ENCODE measurements around the gene POLG. TPM values are rescaled to one million over a fixed set of nuclear protein-coding genes. Genes with fewer than 3 reads are reported as not detected.

POLG gene
- total RNA-seq, 1 experiment from 2014 or later, result 60.3 TPM

DNA sequence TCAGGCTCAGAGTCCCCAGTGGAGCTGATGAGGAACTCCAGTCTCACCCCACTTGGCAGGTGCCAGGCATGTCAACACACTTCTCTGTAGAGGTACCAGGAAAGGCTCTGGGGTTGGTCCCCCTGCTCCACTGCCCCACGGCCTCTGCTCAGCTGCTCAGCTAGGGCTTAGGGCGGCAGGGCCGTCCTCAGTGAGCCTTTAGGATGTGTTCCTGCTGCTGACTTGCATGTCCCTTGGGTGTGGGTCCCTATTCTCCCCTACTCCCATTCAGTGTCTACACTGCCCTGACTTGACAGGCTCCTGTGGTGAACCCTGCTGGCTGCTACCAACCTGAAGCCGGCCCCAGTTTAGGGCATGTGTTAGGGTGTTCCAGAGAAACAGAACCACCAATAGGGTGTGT, 17.9 kb upstream of the POLG start:
- H3K27ac ChIP-seq (ENCODE audit: insufficient read length, low read depth, low read length), result no peak overlapping the region
- H4K5ac ChIP-seq (ENCODE audit: insufficient read length, low read depth, low read length), result no peak overlapping the region
- no peak for DNase-seq
- no peak overlapping the region for H3K56ac ChIP-seq (ENCODE audit: insufficient read length, low read depth, low read length)
- no peak overlapping the region for H2BK5ac ChIP-seq (ENCODE audit: insufficient read length, low read length)
- H2BK12ac ChIP-seq (ENCODE audit: insufficient read length, low read depth, low read length), result no peak overlapping the region
- Mint-ChIP-seq H3K4me1 (peaks cover 4 to 10% of the 10 kb centered on the region in 2 experiments; a peak in 3 of 4 replicates), H3K4me3 (no peak overlapping the region), H3K36me3 (ENCODE audit: insufficient read depth in 1 of 3, low read depth in 3 of 3) (no peaks in the 10 kb centered on the region), H3K9me3 (no peaks in the 10 kb centered on the region), H3K27me3 (ENCODE audit: low read depth) (peaks cover 80% of the 10 kb centered on the region), H3K27ac (no peak overlapping the region)
- H3K9me3 ChIP-seq (ENCODE audit: control insufficient read depth, low read depth, low read length), result no peaks in the 10 kb centered on the region
- WGBS (ENCODE audit: extremely low coverage, insufficient read length, low lambda C conversion rate), result no CpG with 5 or more reads among the region's 4 CpGs
- no peaks in the 10 kb centered on the region for H3K23me2 ChIP-seq (ENCODE audit: insufficient read length, low read depth, low read length, poor library complexity, severe bottlenecking)
- no peak overlapping the region for H3K4me2 ChIP-seq (ENCODE audit: insufficient read depth, insufficient read length, low read length)
- H3K18ac ChIP-seq (ENCODE audit: insufficient read length, low read depth, low read length), result no peak overlapping the region
- no peak overlapping the region for H3T11ph ChIP-seq (ENCODE audit: low read length)
- no peak overlapping the region for H2AFZ ChIP-seq (ENCODE audit: low read length)
- H4K91ac ChIP-seq (ENCODE audit: insufficient read length, low read depth, low read length), result no peak overlapping the region
- no peak overlapping the region for H2AK5ac ChIP-seq (ENCODE audit: insufficient read length, low read length)
- no peak overlapping the region for H3K9ac ChIP-seq (ENCODE audit: extremely low read depth, insufficient read length, low read length)
- H3K79me2 ChIP-seq (ENCODE audit: insufficient read depth, low read length), result no peaks in the 10 kb centered on the region
- H2BK20ac ChIP-seq (ENCODE audit: low read depth, low read length, poor library complexity, severe bottlenecking), result no peak overlapping the region
- H3K79me1 ChIP-seq (ENCODE audit: insufficient read depth, low read depth, low read length, poor library complexity, severe bottlenecking), result no peaks in the 10 kb centered on the region
- H3K23ac ChIP-seq (ENCODE audit: insufficient read length, low read depth, low read length), result no peak overlapping the region
- TF ChIP-seq, protein P1, sequence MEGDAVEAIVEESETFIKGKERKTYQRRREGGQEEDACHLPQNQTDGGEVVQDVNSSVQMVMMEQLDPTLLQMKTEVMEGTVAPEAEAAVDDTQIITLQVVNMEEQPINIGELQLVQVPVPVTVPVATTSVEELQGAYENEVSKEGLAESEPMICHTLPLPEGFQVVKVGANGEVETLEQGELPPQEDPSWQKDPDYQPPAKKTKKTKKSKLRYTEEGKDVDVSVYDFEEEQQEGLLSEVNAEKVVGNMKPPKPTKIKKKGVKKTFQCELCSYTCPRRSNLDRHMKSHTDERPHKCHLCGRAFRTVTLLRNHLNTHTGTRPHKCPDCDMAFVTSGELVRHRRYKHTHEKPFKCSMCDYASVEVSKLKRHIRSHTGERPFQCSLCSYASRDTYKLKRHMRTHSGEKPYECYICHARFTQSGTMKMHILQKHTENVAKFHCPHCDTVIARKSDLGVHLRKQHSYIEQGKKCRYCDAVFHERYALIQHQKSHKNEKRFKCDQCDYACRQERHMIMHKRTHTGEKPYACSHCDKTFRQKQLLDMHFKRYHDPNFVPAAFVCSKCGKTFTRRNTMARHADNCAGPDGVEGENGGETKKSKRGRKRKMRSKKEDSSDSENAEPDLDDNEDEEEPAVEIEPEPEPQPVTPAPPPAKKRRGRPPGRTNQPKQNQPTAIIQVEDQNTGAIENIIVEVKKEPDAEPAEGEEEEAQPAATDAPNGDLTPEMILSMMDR (conservative IDR thresholded peaks at IDR 0.05), result no peak
- H3K14ac ChIP-seq (ENCODE audit: insufficient read depth, low read length), result no peak overlapping the region
- H4K20me1 ChIP-seq (ENCODE audit: control insufficient read depth, insufficient read depth, insufficient read length), result no peaks in the 10 kb centered on the region
- H4K8ac ChIP-seq (replicated peaks; ENCODE audit: insufficient read length, low read depth, low read length), result no peak overlapping the region
- H2BK120ac ChIP-seq (ENCODE audit: low read depth, low read length, poor library complexity, severe bottlenecking), result no peak overlapping the region
- H3K4me1 ChIP-seq (ENCODE audit: insufficient read depth, low read length), result no peaks in the 10 kb centered on the region
- H3K27me3 ChIP-seq (ENCODE audit: insufficient read depth, low read length), result peaks cover 11% of the 10 kb centered on the region
- H2BK15ac ChIP-seq (ENCODE audit: low read depth, low read length), result no peak overlapping the region
- H3K4ac ChIP-seq (ENCODE audit: low read depth, low read length), result no peak overlapping the region
